SK-N-SH (cell line): ENCODE measurements around the gene CDIPT. TPM values are rescaled to one million over a fixed set of nuclear protein-coding genes. Genes with fewer than 3 reads are reported as not detected.

Experiments used
- CTCF ChIA-PET: fragments of 300-600, 350-600 bp; formaldehyde crosslinking; extraction: SDS; loops from one replicate; lab custom pipeline; 2021; lab: Yijun Ruan, JAX
- POLR2A ChIA-PET: fragments of 350-600 bp; sonication (Branson Sonifier 250); formaldehyde crosslinking; extraction: SDS; loops from one replicate; lab custom pipeline; 2020; ENCODE audit warnings: antibody characterized with exemption, inconsistent platforms; lab: Yijun Ruan, JAX
- DNase-seq: peaks from one replicate; pipeline ENCODE4 v3.0.0; 2012
- H2AFZ ChIP-seq: fragments of 200-600 bp; sonication (generic); 2 replicates; pipeline ENCODE4 v1.8.1; 2016; ENCODE audit warnings: antibody characterized with exemption, mild to moderate bottlenecking, low read depth
- H3F3A ChIP-seq: fragments of 200-600 bp; sonication (generic); replicated peaks from 2 replicates; pipeline ENCODE3; 2016; ENCODE audit warnings: antibody characterized with exemption, mild to moderate bottlenecking; ENCODE audit not compliant: insufficient read depth
- H3K27ac ChIP-seq, 2 experiments: fragments of 200-500 bp in 1 of 2; fragments of 200-600 bp in 1 of 2; sonication (Bioruptor generic) in 1 of 2; sonication (generic), shearing (Covaris generic) in 1 of 2; 2 replicates each; pipeline versions ENCODE4 v1.5.1 to v1.6.1; 2014 to 2016; ENCODE audit warnings: low read depth in 2 of 2, inconsistent platforms in 1 of 2, low read length in 1 of 2, mild to moderate bottlenecking in 1 of 2, mixed read lengths in 1 of 2
- H3K27me3 ChIP-seq: fragments of 200-600 bp; sonication (generic), shearing (Covaris generic); 2 replicates; pipeline ENCODE4 v1.6.1; 2016; ENCODE audit warnings: mixed run types; ENCODE audit not compliant: insufficient read depth
- H3K36me3 ChIP-seq, 2 experiments: fragments of 200-500 bp in 1 of 2; fragments of 200-600 bp in 1 of 2; sonication (Bioruptor generic) in 1 of 2; sonication (generic) in 1 of 2; replicated peaks in 1 of 2; 2 replicates each; pipeline versions ENCODE3 to v1.5.1; 2014 to 2016; ENCODE audit warnings: low read length in 1 of 2, mild to moderate bottlenecking in 1 of 2; ENCODE audit not compliant: insufficient read depth in 2 of 2, control insufficient read depth in 1 of 2
- H3K4me1 ChIP-seq, 2 experiments: fragments of 200-500 bp in 1 of 2; fragments of 200-600 bp in 1 of 2; sonication (Bioruptor generic) in 1 of 2; sonication (generic), shearing (Covaris generic) in 1 of 2; 2 replicates each; pipeline versions ENCODE4 v1.5.1 to v1.6.1; 2014 to 2016; ENCODE audit warnings: low read depth in 1 of 2, low read length in 1 of 2, mixed run types in 1 of 2; ENCODE audit not compliant: insufficient read depth in 2 of 2, control insufficient read depth in 1 of 2
- H3K4me2 ChIP-seq: fragments of 200-600 bp; sonication (generic), shearing (Covaris generic); 2 replicates; pipeline ENCODE4 v1.6.1; 2017; ENCODE audit warnings: mixed run types
- H3K4me3 ChIP-seq, 2 experiments: fragments of 200-500 bp in 1 of 2; fragments of 200-600 bp in 1 of 2; sonication (Bioruptor generic) in 1 of 2; sonication (generic), shearing (Covaris generic) in 1 of 2; 2 replicates each; pipeline versions ENCODE4 v1.5.1 to v1.8.1; 2014 to 2016; ENCODE audit warnings: low read depth in 2 of 2, inconsistent platforms in 1 of 2, low read length in 1 of 2, mild to moderate bottlenecking in 1 of 2, mixed read lengths in 1 of 2, moderate library complexity in 1 of 2
- H3K79me2 ChIP-seq: fragments of 200-600 bp; sonication (generic); 2 replicates; pipeline ENCODE4 v1.8.1; 2017; ENCODE audit warnings: mild to moderate bottlenecking; ENCODE audit not compliant: insufficient read depth
- H3K9ac ChIP-seq: fragments of 200-600 bp; sonication (generic); 2 replicates; pipeline ENCODE4 v1.6.1; 2017; ENCODE audit warnings: mixed run types
- H3K9me2 ChIP-seq: fragments of 200-600 bp; sonication (generic); 2 replicates; pipeline ENCODE4 v1.6.1; 2017; ENCODE audit warnings: mixed run types
- H3K9me3 ChIP-seq: fragments of 200-600 bp; sonication (generic); 2 replicates; pipeline ENCODE4 v1.6.1; 2017; ENCODE audit warnings: mixed run types, mild to moderate bottlenecking, moderate library complexity
- H4K20me1 ChIP-seq: fragments of 200-600 bp; sonication (generic); 2 replicates; pipeline ENCODE4 v1.6.1; 2017; ENCODE audit warnings: mild to moderate bottlenecking, mixed run types; ENCODE audit not compliant: insufficient read depth
- EZH2phosphoT487 ChIP-seq: fragments of 200-600 bp; sonication (generic); IDR thresholded peaks from 2 replicates; pipeline ENCODE4 v1.6.1; 2017; ENCODE audit warnings: low read depth, mixed run types, mild to moderate bottlenecking, antibody characterized with exemption, moderate library complexity, borderline replicate concordance
- GABPA ChIP-seq: IDR thresholded peaks from 2 replicates; pipeline ENCODE4 v1.4.0; 2012; ENCODE audit warnings: low read depth, mild to moderate bottlenecking
- MXI1 ChIP-seq: IDR thresholded peaks from 2 replicates; pipeline ENCODE4 v1.6.1; 2012; ENCODE audit warnings: mild to moderate bottlenecking, low read depth, low read length, improper control_type of control experiment
- SIN3A ChIP-seq: IDR thresholded peaks from 2 replicates; pipeline ENCODE4 v1.6.1; 2012; ENCODE audit warnings: low read depth, mild to moderate bottlenecking, low read length, moderate library complexity, borderline replicate concordance
- SMC3 ChIP-seq: IDR thresholded peaks from 2 replicates; pipeline ENCODE4 v1.6.1; 2012; ENCODE audit warnings: low read depth, low read length, improper control_type of control experiment
- TAF1 ChIP-seq: IDR thresholded peaks from 2 replicates; pipeline ENCODE4 v1.6.1; 2012; ENCODE audit warnings: low read depth, mild to moderate bottlenecking, low read length, moderate library complexity, borderline replicate concordance
- TCF12 ChIP-seq: IDR thresholded peaks from 2 replicates; pipeline ENCODE4 v1.4.0; 2012
- ZBTB33 ChIP-seq: IDR thresholded peaks from 2 replicates; pipeline ENCODE4 v1.4.0; 2012; ENCODE audit warnings: low read depth, borderline replicate concordance
- WGBS: methylation state at CpG from one replicate; pipeline ENCODE4 v1.1.6; 2017; ENCODE audit warnings: low lambda C conversion rate; 5-methylcytosine and 5-hydroxymethylcytosine counted together
- polyA plus RNA-seq, 3 experiments: library from polyadenylated mRNA; depleted of rRNA; stranded (reverse); fragments of >200 nt; gene quantifications; 2 replicates each; pipeline ENCODE4 v1.2.3, GENCODE V29; 2012
- TF ChIP-seq, protein P1 (sequence below): IDR thresholded peaks from 2 replicates; pipeline ENCODE4; 2012
- TF ChIP-seq, protein P2 (sequence below): fragments of 150-350 bp; IDR thresholded peaks from 2 replicates; pipeline ENCODE4 v1.6.1; 2017; ENCODE audit warnings: antibody characterized with exemption, low read length, low read depth, borderline replicate concordance

Gene CDIPT
- polyA plus RNA-seq, 1 of the 3 experiments (the other 2 are of a cell fraction) = 90.7 TPM

GRCh38 chr16:29858149-29858849, 4.7 kb downstream of the CDIPT start:
- Histone ChIP-seq H3K79me2 (peaks cover 18% of the 10 kb centered on the region), H3K9ac (no peak overlapping the region), H3K4me2 (no peak overlapping the region), H3K27me3 (no peaks in the 10 kb centered on the region), H3F3A (peaks cover 11% of the 10 kb centered on the region), H3K36me3 (peaks cover 5 to 14% of the 10 kb centered on the region in 2 experiments), H3K4me3 (no peak overlapping the region), H2AFZ (no peak overlapping the region), H3K9me3 (no peaks in the 10 kb centered on the region), H3K27ac (no peak overlapping the region), H3K4me1 (peaks cover 0 to 26% of the 10 kb centered on the region in 2 experiments; a peak in 1 of 4 replicates), H3K9me2 (no peaks in the 10 kb centered on the region), H4K20me1 (no peaks in the 10 kb centered on the region)
- WGBS = 95% methylated on average over 7 of the region's 10 CpGs
- ChIA-PET CTCF (interaction anchor here (2.1 kb wide), 1 partner anchor 10 kb away, joined by 20 read pairs; no protein-coding TSS in a partner anchor), POLR2A (no interaction called here)
- DNase-seq = no peak
- TF ChIP-seq ZBTB33 = no peak
- no peak for TF ChIP-seq EZH2phosphoT487
- no peak for TF ChIP-seq MXI1
- no peak for TF ChIP-seq SIN3A
- TF ChIP-seq, protein P1, sequence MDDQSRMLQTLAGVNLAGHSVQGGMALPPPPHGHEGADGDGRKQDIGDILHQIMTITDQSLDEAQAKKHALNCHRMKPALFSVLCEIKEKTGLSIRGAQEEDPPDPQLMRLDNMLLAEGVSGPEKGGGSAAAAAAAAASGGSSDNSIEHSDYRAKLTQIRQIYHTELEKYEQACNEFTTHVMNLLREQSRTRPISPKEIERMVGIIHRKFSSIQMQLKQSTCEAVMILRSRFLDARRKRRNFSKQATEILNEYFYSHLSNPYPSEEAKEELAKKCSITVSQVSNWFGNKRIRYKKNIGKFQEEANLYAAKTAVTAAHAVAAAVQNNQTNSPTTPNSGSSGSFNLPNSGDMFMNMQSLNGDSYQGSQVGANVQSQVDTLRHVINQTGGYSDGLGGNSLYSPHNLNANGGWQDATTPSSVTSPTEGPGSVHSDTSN = no peak
- TF ChIP-seq GABPA = no peak
- no peak for TF ChIP-seq TAF1
- no peak for TF ChIP-seq SMC3

GRCh38 chr16:29857133-29857760, 5.8 kb downstream of the CDIPT start:
- ChIA-PET CTCF (interaction anchor here (1.2 to 1.4 kb wide), 3 partner anchors 9 to 27 kb away, joined by 3 to 8 read pairs (median 5); no protein-coding TSS in a partner anchor), POLR2A (no interaction called here)
- Histone ChIP-seq H2AFZ (no peak overlapping the region), H3K36me3 (peaks cover 5 to 14% of the 10 kb centered on the region in 2 experiments), H3K9me3 (no peaks in the 10 kb centered on the region), H3K9ac (no peak overlapping the region), H3K4me3 (no peak overlapping the region), H3K27ac (no peak overlapping the region; a peak in 1 of 4 replicates)
- 79% methylated on average over 7 of the region's 7 CpGs for WGBS
- DNase-seq = no peak
- TF ChIP-seq, protein P2, sequence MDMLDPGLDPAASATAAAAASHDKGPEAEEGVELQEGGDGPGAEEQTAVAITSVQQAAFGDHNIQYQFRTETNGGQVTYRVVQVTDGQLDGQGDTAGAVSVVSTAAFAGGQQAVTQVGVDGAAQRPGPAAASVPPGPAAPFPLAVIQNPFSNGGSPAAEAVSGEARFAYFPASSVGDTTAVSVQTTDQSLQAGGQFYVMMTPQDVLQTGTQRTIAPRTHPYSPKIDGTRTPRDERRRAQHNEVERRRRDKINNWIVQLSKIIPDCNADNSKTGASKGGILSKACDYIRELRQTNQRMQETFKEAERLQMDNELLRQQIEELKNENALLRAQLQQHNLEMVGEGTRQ = no peak
- TF ChIP-seq TCF12 = peak; percentile 44; the same call in 1 of the 2 replicates
- TF ChIP-seq, all 33 proteins: peak for 1
- no peaks in the 10 kb centered on the region for H3K27me3 ChIP-seq
- H3K9me2 ChIP-seq = no peaks in the 10 kb centered on the region
- H4K20me1 ChIP-seq = no peaks in the 10 kb centered on the region
- peaks cover 0 to 26% of the 10 kb centered on the region in 2 experiments; a peak in 1 of 4 replicates for H3K4me1 ChIP-seq
- no peak overlapping the region for H3K4me2 ChIP-seq
- peaks cover 14% of the 10 kb centered on the region for H3K79me2 ChIP-seq
- peaks cover 18% of the 10 kb centered on the region for H3F3A ChIP-seq
